ENCODE data around the gene NANOS1. TPM values are rescaled to one million over a fixed set of nuclear protein-coding genes. Genes with fewer than 3 reads are reported as not detected.
"Not testable (repeated sequence)": the region's sequence is repeated elsewhere in the genome, so short reads cannot be mapped to it uniquely, and the experiment has no call there.

Gene NANOS1
- total RNA-seq, 2 experiments from 2014 or later, result 0.16 TPM; not detected in 1

DNA sequence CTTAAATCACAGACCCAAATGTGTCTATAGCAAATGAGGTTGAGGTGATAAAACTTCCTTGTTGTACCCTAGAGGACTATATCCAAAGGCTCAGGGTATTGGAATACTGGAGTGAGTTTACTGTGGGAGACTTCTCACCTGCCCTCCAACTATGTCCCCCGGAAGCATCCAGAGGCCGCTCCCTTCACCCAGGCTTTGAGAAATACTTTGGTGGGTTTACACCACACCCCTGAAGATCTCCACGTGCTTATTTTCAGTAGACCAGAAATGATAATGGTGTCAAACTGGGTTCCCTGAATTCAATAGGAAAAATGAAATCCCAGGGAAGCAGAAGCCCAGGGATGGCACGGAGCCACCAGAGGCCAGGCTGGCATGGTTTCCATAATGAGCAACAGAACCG is 31.3 kb upstream of the NANOS1 start:
- DNase-seq, result no peak
- no peak overlapping the region for H3K4me3 Mint-ChIP-seq
- no peak overlapping the region for H3K27ac Mint-ChIP-seq
- no peaks in the 10 kb centered on the region for H3K4me1 Mint-ChIP-seq
- no peaks in the 10 kb centered on the region for H3K36me3 Mint-ChIP-seq
- peaks cover 10% of the 10 kb centered on the region for H3K27me3 Mint-ChIP-seq
- H3K9me3 Mint-ChIP-seq, result no peaks in the 10 kb centered on the region

GRCh38 chr10:119001717-119002500 is 27.6 kb upstream of the NANOS1 start:
- Mint-ChIP-seq H3K4me3 (no peak overlapping the region), H3K27ac (peak overlapping the region; percentile 39), H3K36me3 (no peaks in the 10 kb centered on the region), H3K27me3 (peaks cover 11% of the 10 kb centered on the region), H3K9me3 (no peaks in the 10 kb centered on the region), H3K4me1 (no peaks in the 10 kb centered on the region)
- DNase-seq, result no peak

DNA sequence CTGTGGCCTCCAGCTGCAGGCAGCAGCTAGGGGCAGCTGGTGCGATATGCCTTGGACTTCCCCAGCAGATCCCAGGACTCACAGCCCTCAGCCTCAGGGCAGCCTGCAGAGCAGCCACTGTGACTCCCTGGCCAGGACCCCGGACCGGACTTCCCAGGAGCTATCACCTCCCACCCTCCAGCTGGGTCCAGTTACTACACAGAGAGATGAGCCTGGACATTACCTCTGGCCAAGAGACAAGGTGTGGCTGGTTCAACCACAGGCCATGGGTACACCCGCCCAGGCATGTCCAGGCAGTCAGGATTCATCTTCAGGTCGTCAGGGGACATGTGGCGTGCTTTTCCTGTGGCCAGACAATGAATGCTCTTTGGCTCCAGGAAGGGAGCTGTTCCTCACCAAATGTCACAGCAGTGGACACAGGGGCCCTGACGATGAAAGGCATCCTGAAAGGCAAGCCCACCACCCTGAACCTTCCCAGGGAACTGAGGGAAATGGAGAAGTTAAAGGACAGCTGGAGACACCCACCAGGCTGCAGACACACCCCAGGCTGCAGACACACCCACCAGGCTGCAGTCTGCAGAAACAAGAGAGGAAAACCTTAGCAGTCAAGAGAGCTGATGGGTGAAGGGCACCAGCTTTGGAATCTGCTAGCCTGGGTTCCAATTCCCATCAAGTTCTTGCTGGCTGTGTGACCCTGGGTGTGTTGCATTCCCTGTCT is 25.8 kb upstream of the NANOS1 start:
- Mint-ChIP-seq H3K27ac (no peak overlapping the region), H3K4me1 (no peaks in the 10 kb centered on the region), H3K9me3 (no peaks in the 10 kb centered on the region), H3K4me3 (no peak overlapping the region), H3K36me3 (no peaks in the 10 kb centered on the region), H3K27me3 (peaks cover 15% of the 10 kb centered on the region)
- no peak for DNase-seq

DNA sequence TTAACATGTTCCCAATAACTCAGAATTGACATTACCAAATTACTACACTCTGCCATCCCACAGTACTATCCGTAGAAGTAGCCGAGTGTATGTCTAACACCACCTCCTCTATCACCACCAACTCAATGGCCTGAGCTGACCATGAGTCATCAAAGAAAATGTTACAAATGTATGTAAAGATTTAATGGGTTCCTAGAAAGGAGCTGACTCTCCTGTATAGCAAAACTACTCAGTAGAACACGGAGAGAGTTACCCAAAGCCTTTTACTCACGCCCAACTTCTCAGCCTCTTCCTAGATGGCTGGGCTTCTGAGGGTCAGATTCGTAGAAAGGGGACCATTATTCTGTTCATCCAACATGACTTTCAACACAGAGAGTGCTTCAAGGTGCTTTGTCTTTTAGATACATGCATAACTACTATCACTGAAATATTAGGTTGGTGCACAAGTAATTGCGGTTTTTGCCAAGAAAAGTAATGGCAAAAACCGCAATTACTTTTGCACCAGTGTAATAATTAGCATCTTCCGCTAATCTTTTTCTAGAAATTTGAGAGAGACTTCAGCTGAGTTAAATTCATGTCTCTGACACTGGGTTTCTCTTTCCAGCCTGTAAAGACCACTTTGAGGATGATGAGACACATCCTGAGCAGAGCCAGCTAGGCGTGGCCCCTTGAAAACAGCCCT is 24.0 kb upstream of the NANOS1 start:
- Mint-ChIP-seq H3K36me3 (no peaks in the 10 kb centered on the region), H3K27ac (no peak overlapping the region), H3K4me1 (no peaks in the 10 kb centered on the region), H3K9me3 (no peaks in the 10 kb centered on the region), H3K27me3 (peaks cover 16% of the 10 kb centered on the region), H3K4me3 (no peak overlapping the region)
- no peak for DNase-seq

- Mint-ChIP-seq H3K27ac (no peak overlapping the region), H3K4me3 (no peak overlapping the region), H3K9me3 (no peaks in the 10 kb centered on the region), H3K4me1 (no peaks in the 10 kb centered on the region), H3K27me3 (peaks cover 13% of the 10 kb centered on the region), H3K36me3 (no peaks in the 10 kb centered on the region)
- DNase-seq, result no peak
These were observed 22.9 kb upstream of the NANOS1 start for GRCh38 chr10:119006451-119007210.

DNA sequence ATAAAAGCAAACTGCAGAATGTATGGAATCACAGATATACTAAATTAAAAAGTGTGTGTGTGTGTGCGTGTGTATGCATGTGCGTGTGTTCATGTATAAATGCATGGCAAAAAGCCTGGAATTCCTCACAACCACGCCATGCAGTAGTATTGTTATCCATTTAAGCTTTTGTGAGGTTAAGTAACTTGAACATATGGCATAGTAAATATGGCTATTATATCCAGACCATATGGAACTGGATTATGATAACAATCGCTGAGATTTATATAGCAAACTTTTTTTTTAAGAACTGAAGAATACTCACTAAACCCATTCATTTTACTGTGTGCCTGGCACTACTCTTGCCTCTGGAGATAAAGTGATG is 22.3 kb upstream of the NANOS1 start:
- peaks cover 13% of the 10 kb centered on the region for H3K27me3 Mint-ChIP-seq
- no peaks in the 10 kb centered on the region for H3K4me1 Mint-ChIP-seq
- no peak for DNase-seq
- H3K36me3 Mint-ChIP-seq, result no peaks in the 10 kb centered on the region
- no peaks in the 10 kb centered on the region for H3K9me3 Mint-ChIP-seq
- no peak overlapping the region for H3K4me3 Mint-ChIP-seq
- H3K27ac Mint-ChIP-seq, result no peak overlapping the region

DNA sequence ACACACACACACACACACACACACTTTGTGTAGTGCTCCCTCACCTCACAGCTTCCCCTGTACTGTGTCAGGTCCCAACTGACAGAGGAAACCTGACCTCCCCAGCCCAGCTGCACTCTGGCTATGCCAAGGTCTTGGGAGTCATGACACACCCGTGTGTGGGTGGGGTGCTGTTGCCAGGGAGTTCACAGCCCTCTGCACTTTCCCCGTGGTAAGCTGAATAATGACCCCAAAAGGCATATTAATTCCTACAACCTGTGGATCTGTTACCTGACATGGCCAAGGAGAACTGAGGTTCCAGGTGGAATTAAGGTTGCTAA is 8.9 kb upstream of the NANOS1 start:
- H3K36me3 Mint-ChIP-seq, result no peaks in the 10 kb centered on the region
- H3K27me3 Mint-ChIP-seq, result no peaks in the 10 kb centered on the region
- DNase-seq, result peak; percentile 22
- no peak overlapping the region for H3K4me3 Mint-ChIP-seq
- no peaks in the 10 kb centered on the region for H3K4me1 Mint-ChIP-seq
- H3K27ac Mint-ChIP-seq, result no peak overlapping the region
- peaks cover 2% of the 10 kb centered on the region for H3K9me3 Mint-ChIP-seq

DNA sequence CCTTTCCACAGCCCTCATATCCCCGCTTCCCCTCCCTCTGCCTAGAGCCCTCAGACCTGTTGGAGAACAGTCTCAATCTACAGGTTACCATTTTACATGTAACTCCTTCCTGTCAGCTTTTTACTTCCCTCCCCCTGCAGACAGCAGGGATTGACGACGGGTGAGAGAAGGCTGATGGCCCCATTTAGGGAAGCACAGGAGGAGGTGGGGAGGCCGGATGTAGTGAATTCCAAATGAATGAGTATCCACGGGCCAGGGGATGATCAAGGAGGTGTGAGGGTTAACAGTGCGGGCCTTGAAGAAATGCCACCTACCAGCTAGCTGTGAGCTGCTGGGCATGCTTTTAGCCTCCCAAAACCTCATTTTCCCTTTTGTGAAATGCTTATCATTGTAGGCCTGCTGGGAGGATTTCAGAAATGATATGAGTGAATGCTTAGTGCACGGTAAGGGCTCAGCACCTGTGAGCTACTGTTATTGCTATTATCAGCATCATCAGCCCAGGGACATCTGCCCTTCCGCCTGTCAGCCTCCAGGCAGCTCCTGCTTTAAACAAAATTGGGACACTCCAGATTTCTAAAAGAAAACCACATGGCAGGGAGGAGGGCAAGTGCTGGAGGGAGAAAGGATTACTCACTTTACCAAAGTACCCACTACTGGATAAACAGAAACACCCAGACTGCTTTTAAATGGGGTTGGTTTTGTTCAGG is 6.5 kb upstream of the NANOS1 start:
- H3K27me3 Mint-ChIP-seq, result peaks cover 1% of the 10 kb centered on the region
- DNase-seq, result no peak
- H3K4me3 Mint-ChIP-seq, result no peak overlapping the region
- no peak overlapping the region for H3K27ac Mint-ChIP-seq
- no peaks in the 10 kb centered on the region for H3K4me1 Mint-ChIP-seq
- no peaks in the 10 kb centered on the region for H3K36me3 Mint-ChIP-seq
- peaks cover 2% of the 10 kb centered on the region for H3K9me3 Mint-ChIP-seq

DNA sequence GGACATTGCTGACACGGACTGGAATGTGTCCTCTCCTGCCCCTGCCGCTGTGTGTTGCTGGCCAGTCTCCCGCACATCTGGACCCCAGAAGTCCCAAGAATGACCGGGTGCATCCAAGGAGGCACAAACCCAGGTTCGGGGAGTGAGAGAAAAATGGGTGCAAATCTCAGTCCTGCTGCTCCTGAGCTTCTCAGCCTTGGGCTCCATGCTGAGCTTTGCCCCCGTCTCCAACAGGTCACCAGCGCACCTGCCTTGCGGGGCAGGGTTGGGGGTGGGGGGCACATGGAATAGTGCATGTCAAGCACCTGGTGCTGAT is 6.0 kb upstream of the NANOS1 start:
- Mint-ChIP-seq H3K27me3 (peaks cover 6% of the 10 kb centered on the region), H3K27ac (no peak overlapping the region), H3K36me3 (no peaks in the 10 kb centered on the region), H3K4me1 (no peaks in the 10 kb centered on the region), H3K9me3 (peaks cover 2% of the 10 kb centered on the region), H3K4me3 (no peak overlapping the region)
- DNase-seq, result no peak

- H3K36me3 Mint-ChIP-seq, result no peaks in the 10 kb centered on the region
These were observed 4.6 kb upstream of the NANOS1 start for GRCh38 chr10:119024882-119025281.

DNA sequence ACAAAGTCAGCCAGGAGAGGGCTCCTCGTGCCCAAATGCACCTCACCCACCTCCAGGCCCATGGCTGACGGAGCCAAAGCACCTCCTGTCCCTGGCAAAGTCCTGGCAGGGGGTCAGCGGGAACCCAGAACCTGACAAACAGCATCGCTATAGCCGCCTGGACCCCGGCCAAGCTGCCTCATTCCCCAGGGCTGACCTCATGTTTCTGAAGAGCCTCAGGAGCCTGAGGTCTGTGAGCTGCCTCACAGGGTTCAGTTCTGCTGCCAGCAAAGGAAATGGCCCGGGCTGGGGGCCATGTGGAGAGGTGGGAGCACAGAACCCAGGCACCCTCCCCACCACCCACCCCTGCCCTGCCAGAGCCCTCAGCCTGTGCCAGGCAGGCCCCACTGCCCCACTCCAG is 4.2 kb upstream of the NANOS1 start:
- DNase-seq, result no peak
- no peak overlapping the region for H3K4me3 Mint-ChIP-seq
- H3K4me1 Mint-ChIP-seq, result no peaks in the 10 kb centered on the region
- H3K27ac Mint-ChIP-seq, result no peak overlapping the region
- no peaks in the 10 kb centered on the region for H3K9me3 Mint-ChIP-seq
- H3K27me3 Mint-ChIP-seq, result peaks cover 6% of the 10 kb centered on the region
- H3K36me3 Mint-ChIP-seq, result no peaks in the 10 kb centered on the region

More at GRCh38 chr10:119024882-119025281, 4.6 kb upstream of the NANOS1 start:
- DNase-seq, result no peak
- Mint-ChIP-seq H3K27me3 (peaks cover 6% of the 10 kb centered on the region), H3K9me3 (no peaks in the 10 kb centered on the region), H3K27ac (no peak overlapping the region), H3K4me1 (no peaks in the 10 kb centered on the region), H3K4me3 (no peak overlapping the region)

GRCh38 chr10:119025776-119026175 is 3.7 kb upstream of the NANOS1 start:
- H3K4me3 Mint-ChIP-seq, result no peak overlapping the region
- H3K36me3 Mint-ChIP-seq, result no peaks in the 10 kb centered on the region
- no peaks in the 10 kb centered on the region for H3K9me3 Mint-ChIP-seq
- DNase-seq, result no peak
- peaks cover 6% of the 10 kb centered on the region for H3K27me3 Mint-ChIP-seq
- H3K27ac Mint-ChIP-seq, result no peak overlapping the region
- H3K4me1 Mint-ChIP-seq, result peaks cover 2% of the 10 kb centered on the region

DNA sequence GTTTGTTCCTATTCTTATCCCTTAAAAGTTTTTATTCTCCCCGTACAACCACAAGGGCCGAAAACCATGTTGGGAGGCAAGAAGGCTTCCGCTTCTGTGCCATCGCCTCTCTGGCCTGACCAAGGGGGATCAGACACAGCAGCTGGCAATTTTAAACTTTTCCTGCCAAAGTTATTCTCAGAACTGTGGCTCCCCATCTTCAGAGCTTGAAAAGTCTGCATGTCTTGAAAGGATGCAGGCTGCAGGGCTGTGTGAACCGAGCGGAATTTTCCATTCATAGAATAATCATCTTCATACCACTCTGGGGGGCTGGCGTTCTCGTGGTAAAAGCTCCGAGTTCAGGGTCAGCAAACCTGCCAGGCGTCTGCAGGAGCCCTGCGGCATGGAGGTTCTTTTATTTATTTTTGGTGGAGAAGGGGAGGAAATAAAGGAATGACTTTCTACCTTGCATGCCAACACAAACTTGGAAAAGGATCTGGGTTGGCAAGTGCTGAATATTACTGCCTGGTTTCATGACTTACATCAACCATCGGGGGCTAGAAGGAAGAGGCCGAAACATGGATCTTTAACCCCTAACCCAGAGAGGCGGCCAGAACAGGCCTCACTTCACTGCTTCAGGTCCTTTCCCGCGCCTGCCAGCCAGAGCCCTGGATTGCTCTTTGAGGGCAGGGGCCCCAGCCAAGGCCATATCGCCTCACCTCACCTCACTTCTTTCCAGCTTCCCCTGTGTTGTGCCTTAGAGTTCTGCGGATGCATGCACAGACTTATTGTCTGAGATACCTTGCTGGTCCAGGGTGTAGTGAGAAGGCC is 3.0 kb upstream of the NANOS1 start:
- H3K27ac Mint-ChIP-seq, result no peak overlapping the region
- H3K36me3 Mint-ChIP-seq, result peaks cover 2% of the 10 kb centered on the region
- H3K4me3 Mint-ChIP-seq, result no peak overlapping the region
- DNase-seq, result no peak
- H3K27me3 Mint-ChIP-seq, result peaks cover 6% of the 10 kb centered on the region
- H3K9me3 Mint-ChIP-seq, result no peaks in the 10 kb centered on the region
- H3K4me1 Mint-ChIP-seq, result peaks cover 10% of the 10 kb centered on the region

GRCh38 chr10:119028445-119028899 is 1.0 kb upstream of the NANOS1 start:
- H3K4me1 Mint-ChIP-seq, result peaks cover 14% of the 10 kb centered on the region
- H3K36me3 Mint-ChIP-seq, result peaks cover 12% of the 10 kb centered on the region
- not testable (repeated sequence) for H3K9me3 Mint-ChIP-seq, H3K27me3 Mint-ChIP-seq, DNase-seq, H3K27ac Mint-ChIP-seq
- peak overlapping the region; percentile 33 for H3K4me3 Mint-ChIP-seq

Data from activated naive CD8-positive, alpha-beta T cell treated with anti-CD3 and anti-CD28 coated beads for 36 hours (primary cell).